Thyroid gland (tissue), 4 donors: ENCODE measurements around the gene HHAT. TPM values are rescaled to one million over a fixed set of nuclear protein-coding genes. Genes with fewer than 3 reads are reported as not detected.

Source experiments
- DNase-seq, 2 donors: peaks; one replicate each; pipeline ENCODE4 v3.0.0-alpha.2; 2019
- H3K27ac ChIP-seq, 3 donors: fragments of 200-600 bp; sonication (generic); 1 replicate in 2 of 3; 2 replicates in 1 of 3; pipeline ENCODE4 v1.5.1; 2016 to 2019; ENCODE audit warnings: mild to moderate bottlenecking in 1 of 3, moderate library complexity in 1 of 3
- H3K27me3 ChIP-seq: fragments of 200-600 bp; sonication (generic); one replicate; pipeline ENCODE4 v1.5.1; 2019
- H3K36me3 ChIP-seq, 2 donors: fragments of 200-600 bp; sonication (generic); one replicate each; pipeline ENCODE4 v1.5.1; 2016 to 2019
- H3K4me1 ChIP-seq, 2 donors: fragments of 200-600 bp; sonication (generic); one replicate each; pipeline ENCODE4 v1.5.1; 2017 to 2019
- H3K4me3 ChIP-seq, 3 donors: fragments of 200-600 bp; sonication (generic); replicated peaks in 1 of 3; 1 replicate in 2 of 3; 2 replicates in 1 of 3; pipeline ENCODE4 v1.5.1; 2016; ENCODE audit warnings: mild to moderate bottlenecking in 1 of 3
- H3K9me3 ChIP-seq: fragments of 200-600 bp; sonication (generic); one replicate; pipeline ENCODE4 v1.5.1; 2017
- CTCF ChIP-seq, 6 experiments: fragments of 200-600 bp in 3 of 6; fragments of 450-650 bp in 3 of 6; sonication (generic) in 3 of 6; IDR thresholded peaks; one replicate each; pipeline ENCODE4 v1.5.1; 2016 to 2019; ENCODE audit warnings: antibody characterized with exemption in 6 of 6, mild to moderate bottlenecking in 2 of 6, inconsistent platforms in 1 of 6, moderate library complexity in 1 of 6
- POLR2A ChIP-seq, 2 donors: fragments of 450-650 bp; IDR thresholded peaks; one replicate each; pipeline ENCODE4 v1.6.1; 2017; ENCODE audit warnings: antibody characterized with exemption in 2 of 2, mild to moderate bottlenecking in 2 of 2, moderate library complexity in 1 of 2
- WGBS, 2 donors: methylation state at CpG; one replicate each; pipeline ENCODE4 v1.1.5; 2017; 5-methylcytosine and 5-hydroxymethylcytosine counted together
- intact Hi-C: fragments of 100-400 bp; cut with DNase I; formaldehyde crosslinking; loops from one replicate; pipeline ENCODE4 v1.15.1; 2023
- total RNA-seq, 4 donors: library from RNA; depleted of rRNA; stranded (reverse); fragments of >200 nt; gene quantifications; one replicate each; pipeline ENCODE4 v1.2.3, GENCODE V29; 2016

The HHAT gene
- total RNA-seq, 4 donors from 2014 or later: 7.9 to 15.9 (median 10.5) TPM

GRCh38 chr1:210367566-210367965, 38.9 kb downstream of the HHAT start:
- no peak overlapping the region for H3K27ac ChIP-seq
- no peaks in the 10 kb centered on the region for H3K9me3 ChIP-seq
- peaks cover 22 to 34% of the 10 kb centered on the region in 2 donors for H3K4me1 ChIP-seq
- no peak for DNase-seq
- TF ChIP-seq POLR2A (IDR thresholded peaks at IDR 0.05) (no peak), CTCF (IDR thresholded peaks at IDR 0.05) (no peak)
- H3K36me3 ChIP-seq: no peaks in the 10 kb centered on the region
- intact Hi-C loops: no loop called here
- no peak overlapping the region for H3K4me3 ChIP-seq
- WGBS, 2 donors: 95 to 100% methylated on average over 2 of the region's 2 CpGs
- no peaks in the 10 kb centered on the region for H3K27me3 ChIP-seq

GRCh38 chr1:210369425-210369824, 40.7 kb downstream of the HHAT start:
- peaks cover 9 to 22% of the 10 kb centered on the region in 2 donors for H3K4me1 ChIP-seq
- no peaks in the 10 kb centered on the region for H3K9me3 ChIP-seq
- no peaks in the 10 kb centered on the region for H3K27me3 ChIP-seq
- 83 to 86% methylated on average over 4 of the region's 4 CpGs for WGBS, 2 donors
- no peak overlapping the region for H3K27ac ChIP-seq
- H3K4me3 ChIP-seq: no peak overlapping the region
- TF ChIP-seq CTCF (IDR thresholded peaks at IDR 0.05) (no peak), POLR2A (IDR thresholded peaks at IDR 0.05) (no peak)
- intact Hi-C loops: no loop called here
- no peaks in the 10 kb centered on the region for H3K36me3 ChIP-seq
- no peak for DNase-seq

GRCh38 chr1:210371916-210372315, 43.2 kb downstream of the HHAT start:
- Histone ChIP-seq H3K4me1 (peaks cover 4 to 8% of the 10 kb centered on the region in 2 donors), H3K36me3 (no peaks in the 10 kb centered on the region), H3K9me3 (no peaks in the 10 kb centered on the region), H3K4me3 (no peak overlapping the region), H3K27ac (no peak overlapping the region), H3K27me3 (no peaks in the 10 kb centered on the region)
- intact Hi-C loops: no loop called here
- TF ChIP-seq POLR2A (IDR thresholded peaks at IDR 0.05) (no peak), CTCF (IDR thresholded peaks at IDR 0.05) (no peak)
- no peak for DNase-seq
- WGBS, 2 donors: 73 to 79% methylated on average over 2 of the region's 2 CpGs

GRCh38 chr1:210372491-210372890, 43.8 kb downstream of the HHAT start:
- Histone ChIP-seq H3K4me3 (no peak overlapping the region), H3K27ac (no peak overlapping the region), H3K27me3 (no peaks in the 10 kb centered on the region), H3K36me3 (no peaks in the 10 kb centered on the region), H3K9me3 (no peaks in the 10 kb centered on the region), H3K4me1 (peaks cover 4 to 5% of the 10 kb centered on the region in 2 donors)
- 97 to 100% methylated on average over 2 of the region's 2 CpGs for WGBS, 2 donors
- intact Hi-C loops: no loop called here
- TF ChIP-seq POLR2A (IDR thresholded peaks at IDR 0.05) (no peak), CTCF (IDR thresholded peaks at IDR 0.05) (no peak)
- no peak for DNase-seq

- no peak for DNase-seq
- Histone ChIP-seq H3K4me3 (no peak overlapping the region), H3K27ac (no peak overlapping the region), H3K27me3 (no peaks in the 10 kb centered on the region), H3K9me3 (no peaks in the 10 kb centered on the region), H3K4me1 (peaks cover 4 to 5% of the 10 kb centered on the region in 2 donors), H3K36me3 (no peaks in the 10 kb centered on the region)
- 86 to 92% methylated on average over 6 of the region's 6 CpGs for WGBS, 2 donors
- intact Hi-C loops: no loop called here
- no peak for TF ChIP-seq POLR2A (IDR thresholded peaks at IDR 0.05)
- TF ChIP-seq CTCF (IDR thresholded peaks at IDR 0.05): no peak
Observed at GRCh38 chr1:210372931-210373627, 44.4 kb downstream of the HHAT start.
